ENCODE data around the gene RLN2.

Gene RLN2

GRCh38 chr9:5274770-5275169, 29.7 kb downstream of the RLN2 start:
- no peak overlapping the region for H3K27ac ChIP-seq (ENCODE audit: insufficient read depth, low read length, poor library complexity, severe bottlenecking)
- H3K4me3 ChIP-seq (ENCODE audit: insufficient read depth, low read depth, low read length, poor library complexity, severe bottlenecking), result no peak overlapping the region
- H3K27me3 ChIP-seq (replicated peaks; ENCODE audit: control insufficient read depth, insufficient read depth, low read length, poor library complexity, severe bottlenecking), result no peaks in the 10 kb centered on the region
- H3K9me3 ChIP-seq (ENCODE audit: control insufficient read depth, low read length), result no peaks in the 10 kb centered on the region
- no peak for DNase-seq
- H3K36me3 ChIP-seq (ENCODE audit: control insufficient read depth, insufficient read depth, low read length), result no peaks in the 10 kb centered on the region
- H3K4me1 ChIP-seq (ENCODE audit: control insufficient read depth, insufficient read depth, low read length, poor library complexity, severe bottlenecking), result no peaks in the 10 kb centered on the region

- Histone ChIP-seq H3K36me3 (ENCODE audit: control insufficient read depth, insufficient read depth, low read length) (no peaks in the 10 kb centered on the region), H3K27ac (ENCODE audit: insufficient read depth, low read length, poor library complexity, severe bottlenecking) (no peak overlapping the region), H3K4me1 (ENCODE audit: control insufficient read depth, insufficient read depth, low read length, poor library complexity, severe bottlenecking) (no peaks in the 10 kb centered on the region), H3K27me3 (replicated peaks; ENCODE audit: control insufficient read depth, insufficient read depth, low read length, poor library complexity, severe bottlenecking) (no peaks in the 10 kb centered on the region), H3K9me3 (ENCODE audit: control insufficient read depth, low read length) (no peaks in the 10 kb centered on the region), H3K4me3 (ENCODE audit: insufficient read depth, low read depth, low read length, poor library complexity, severe bottlenecking) (no peak overlapping the region)
- no peak for DNase-seq
Observed at GRCh38 chr9:5269249-5269715, 35.2 kb downstream of the RLN2 start.

- no peak overlapping the region for H3K4me3 ChIP-seq (ENCODE audit: insufficient read depth, low read depth, low read length, poor library complexity, severe bottlenecking)
- no peaks in the 10 kb centered on the region for H3K27me3 ChIP-seq (replicated peaks; ENCODE audit: control insufficient read depth, insufficient read depth, low read length, poor library complexity, severe bottlenecking)
- no peaks in the 10 kb centered on the region for H3K4me1 ChIP-seq (ENCODE audit: control insufficient read depth, insufficient read depth, low read length, poor library complexity, severe bottlenecking)
- H3K9me3 ChIP-seq (ENCODE audit: control insufficient read depth, low read length), result no peaks in the 10 kb centered on the region
- DNase-seq, result no peak
- no peak overlapping the region for H3K27ac ChIP-seq (ENCODE audit: insufficient read depth, low read length, poor library complexity, severe bottlenecking)
- no peaks in the 10 kb centered on the region for H3K36me3 ChIP-seq (ENCODE audit: control insufficient read depth, insufficient read depth, low read length)
Observed at GRCh38 chr9:5265939-5266338, 38.6 kb downstream of the RLN2 start.

GRCh38 chr9:5264219-5264595, 40.3 kb downstream of the RLN2 start:
- Histone ChIP-seq H3K27me3 (replicated peaks; ENCODE audit: control insufficient read depth, insufficient read depth, low read length, poor library complexity, severe bottlenecking) (no peaks in the 10 kb centered on the region), H3K36me3 (ENCODE audit: control insufficient read depth, insufficient read depth, low read length) (no peaks in the 10 kb centered on the region), H3K9me3 (ENCODE audit: control insufficient read depth, low read length) (no peaks in the 10 kb centered on the region), H3K27ac (ENCODE audit: insufficient read depth, low read length, poor library complexity, severe bottlenecking) (no peak overlapping the region), H3K4me1 (ENCODE audit: control insufficient read depth, insufficient read depth, low read length, poor library complexity, severe bottlenecking) (no peaks in the 10 kb centered on the region), H3K4me3 (ENCODE audit: insufficient read depth, low read depth, low read length, poor library complexity, severe bottlenecking) (no peak overlapping the region)
- no peak for DNase-seq

GRCh38 chr9:5263351-5264218, 40.9 kb downstream of the RLN2 start:
- Histone ChIP-seq H3K27me3 (replicated peaks; ENCODE audit: control insufficient read depth, insufficient read depth, low read length, poor library complexity, severe bottlenecking) (no peaks in the 10 kb centered on the region), H3K27ac (ENCODE audit: insufficient read depth, low read length, poor library complexity, severe bottlenecking) (no peak overlapping the region), H3K36me3 (ENCODE audit: control insufficient read depth, insufficient read depth, low read length) (no peaks in the 10 kb centered on the region), H3K4me1 (ENCODE audit: control insufficient read depth, insufficient read depth, low read length, poor library complexity, severe bottlenecking) (no peaks in the 10 kb centered on the region), H3K9me3 (ENCODE audit: control insufficient read depth, low read length) (no peaks in the 10 kb centered on the region), H3K4me3 (ENCODE audit: insufficient read depth, low read depth, low read length, poor library complexity, severe bottlenecking) (no peak overlapping the region)
- DNase-seq, result no peak

All from effector memory CD4-positive, alpha-beta T cell (primary cell).